GM12864 (cell line): ENCODE results near the gene EPS8.

Experiments used
- DNase-seq: peaks from one replicate; pipeline ENCODE4 v3.0.0-alpha.2; 2011; ENCODE audit warnings: low read depth
- H3K4me3 ChIP-seq: 2 replicates; pipeline ENCODE4 v1.5.1; 2011; ENCODE audit warnings: mild to moderate bottlenecking, low read depth, low read length, control low read depth
- TF ChIP-seq, protein P1 (sequence below): IDR thresholded peaks from 2 replicates; pipeline ENCODE4 v1.5.1; 2011; ENCODE audit warnings: low read depth, mild to moderate bottlenecking, moderate library complexity, low read length, control low read depth, inconsistent platforms; ENCODE audit errors: missing control alignments

Gene EPS8

DNA sequence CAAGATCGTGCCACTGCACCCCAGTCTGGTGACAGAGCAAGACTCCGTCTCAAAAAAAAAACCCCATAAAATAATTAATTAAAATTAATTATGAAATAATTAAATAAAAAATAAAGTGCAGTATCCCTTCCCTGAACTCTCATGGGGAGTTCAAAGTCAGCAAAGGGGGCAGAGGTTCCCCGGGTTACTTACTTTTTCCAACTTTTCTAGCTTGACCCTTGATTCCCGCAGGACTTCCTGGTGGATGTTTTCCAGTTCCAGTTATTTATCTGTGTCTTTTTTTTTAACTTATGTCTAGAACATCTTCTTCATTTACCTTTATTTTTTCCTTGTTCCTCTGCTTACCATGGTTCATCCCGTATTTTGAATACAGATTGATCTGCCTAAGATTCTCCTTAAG lies 197.4 kb downstream of the EPS8 start:
- TF ChIP-seq, protein P1, sequence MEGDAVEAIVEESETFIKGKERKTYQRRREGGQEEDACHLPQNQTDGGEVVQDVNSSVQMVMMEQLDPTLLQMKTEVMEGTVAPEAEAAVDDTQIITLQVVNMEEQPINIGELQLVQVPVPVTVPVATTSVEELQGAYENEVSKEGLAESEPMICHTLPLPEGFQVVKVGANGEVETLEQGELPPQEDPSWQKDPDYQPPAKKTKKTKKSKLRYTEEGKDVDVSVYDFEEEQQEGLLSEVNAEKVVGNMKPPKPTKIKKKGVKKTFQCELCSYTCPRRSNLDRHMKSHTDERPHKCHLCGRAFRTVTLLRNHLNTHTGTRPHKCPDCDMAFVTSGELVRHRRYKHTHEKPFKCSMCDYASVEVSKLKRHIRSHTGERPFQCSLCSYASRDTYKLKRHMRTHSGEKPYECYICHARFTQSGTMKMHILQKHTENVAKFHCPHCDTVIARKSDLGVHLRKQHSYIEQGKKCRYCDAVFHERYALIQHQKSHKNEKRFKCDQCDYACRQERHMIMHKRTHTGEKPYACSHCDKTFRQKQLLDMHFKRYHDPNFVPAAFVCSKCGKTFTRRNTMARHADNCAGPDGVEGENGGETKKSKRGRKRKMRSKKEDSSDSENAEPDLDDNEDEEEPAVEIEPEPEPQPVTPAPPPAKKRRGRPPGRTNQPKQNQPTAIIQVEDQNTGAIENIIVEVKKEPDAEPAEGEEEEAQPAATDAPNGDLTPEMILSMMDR: no peak
- no peak overlapping the region for H3K4me3 ChIP-seq

DNA sequence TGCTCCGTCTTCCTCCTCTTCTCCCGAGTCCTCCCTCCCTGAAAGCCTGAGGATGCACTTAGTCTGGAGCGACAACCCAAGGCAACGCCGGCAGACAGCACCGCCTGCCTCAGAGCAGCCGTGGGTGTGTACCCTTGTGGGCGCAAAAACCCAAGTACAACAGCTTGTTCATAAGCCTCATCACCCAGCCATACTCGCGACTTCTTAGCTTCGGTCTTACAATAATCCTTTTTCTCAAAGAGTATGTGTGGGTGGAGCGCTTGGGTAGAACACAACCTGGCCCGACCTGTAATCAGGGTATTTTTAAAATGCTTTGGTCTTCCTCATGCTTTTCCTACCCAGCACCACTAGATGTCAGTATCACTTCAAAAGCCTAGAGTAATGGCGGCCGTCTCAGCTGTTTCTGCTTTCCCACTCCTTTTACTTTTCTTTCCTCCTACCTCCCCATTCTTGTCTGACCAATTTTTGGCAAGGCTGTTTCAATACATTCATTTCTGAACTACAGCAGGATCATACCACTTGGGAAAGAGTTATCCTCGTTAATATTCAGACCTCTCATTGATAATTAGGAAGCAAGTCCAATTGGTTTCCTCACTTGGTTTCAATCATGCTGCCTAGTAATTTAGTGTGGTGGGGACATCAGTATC lies 198.9 kb downstream of the EPS8 start:
- peak; percentile 36 for DNase-seq
- H3K4me3 ChIP-seq: no peak overlapping the region
- TF ChIP-seq, protein P1: peak; percentile 88

More for the DNA sequence above, 197.4 kb downstream of the EPS8 start:
- no peak for DNase-seq

DNA sequence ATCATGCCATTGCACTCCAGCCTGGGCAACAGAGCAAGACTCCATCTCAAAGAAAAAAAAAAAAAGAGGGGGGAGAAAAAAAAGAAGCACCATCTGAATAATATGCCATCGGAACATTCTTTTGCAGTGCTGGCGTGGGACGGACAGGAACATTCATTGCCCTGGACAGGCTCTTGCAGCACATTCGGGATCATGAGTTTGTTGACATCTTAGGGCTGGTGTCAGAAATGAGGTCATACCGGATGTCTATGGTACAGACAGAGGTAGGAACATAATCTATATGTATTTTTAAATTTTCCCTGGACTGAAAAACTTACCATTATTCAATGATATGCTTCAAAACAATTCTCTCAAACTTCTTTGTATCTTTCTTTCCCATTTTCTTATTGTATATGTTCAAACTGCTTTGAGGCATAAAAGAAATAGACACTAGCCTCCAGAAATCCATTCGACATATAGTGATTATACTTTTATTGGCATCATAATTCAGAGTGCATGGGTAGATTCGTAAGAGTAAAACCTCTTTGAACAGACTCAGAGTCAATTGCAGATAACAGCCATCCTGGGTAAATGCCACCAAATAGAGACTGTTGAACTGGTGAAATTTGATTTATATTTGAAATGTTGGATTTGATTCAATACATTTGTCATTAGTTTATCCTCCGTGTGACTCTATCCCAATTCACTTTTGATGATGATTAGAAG lies 199.7 kb downstream of the EPS8 start:
- TF ChIP-seq, protein P1: no peak
- DNase-seq: no peak
- H3K4me3 ChIP-seq: no peak overlapping the region

DNA sequence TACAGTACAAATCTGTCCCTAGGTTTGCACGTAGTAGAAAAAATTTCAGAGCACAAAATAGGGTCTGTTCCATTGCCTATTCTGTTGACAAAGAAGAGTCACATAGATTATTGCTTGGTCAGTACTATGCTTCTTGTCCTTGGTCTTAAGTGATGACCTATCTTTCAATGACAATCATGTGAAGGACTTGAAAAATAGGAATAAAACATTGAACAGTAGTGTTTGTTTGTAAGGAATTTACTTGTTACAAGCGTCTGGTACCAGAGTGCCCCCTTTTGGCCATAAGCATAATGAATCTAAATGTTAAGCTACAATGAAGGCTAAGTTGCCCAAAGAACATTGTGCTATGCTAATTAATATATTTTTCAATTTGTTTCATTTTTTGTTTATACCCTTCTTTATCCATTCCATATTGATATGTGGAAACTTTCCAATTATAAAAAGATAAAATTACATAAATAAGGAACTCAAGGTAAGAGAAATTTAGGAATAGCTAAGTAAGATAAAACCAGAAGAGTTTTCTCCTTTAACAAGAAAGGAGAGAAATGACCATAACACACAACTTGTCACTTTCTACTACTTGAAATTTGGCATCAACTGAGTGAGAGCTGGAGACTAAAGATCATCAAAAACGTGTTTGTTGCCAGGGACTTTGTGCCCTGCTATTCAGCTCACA lies 204.7 kb downstream of the EPS8 start:
- H3K4me3 ChIP-seq: no peak overlapping the region
- peak; percentile 56 for DNase-seq
- TF ChIP-seq, protein P1: peak; percentile 56

DNA sequence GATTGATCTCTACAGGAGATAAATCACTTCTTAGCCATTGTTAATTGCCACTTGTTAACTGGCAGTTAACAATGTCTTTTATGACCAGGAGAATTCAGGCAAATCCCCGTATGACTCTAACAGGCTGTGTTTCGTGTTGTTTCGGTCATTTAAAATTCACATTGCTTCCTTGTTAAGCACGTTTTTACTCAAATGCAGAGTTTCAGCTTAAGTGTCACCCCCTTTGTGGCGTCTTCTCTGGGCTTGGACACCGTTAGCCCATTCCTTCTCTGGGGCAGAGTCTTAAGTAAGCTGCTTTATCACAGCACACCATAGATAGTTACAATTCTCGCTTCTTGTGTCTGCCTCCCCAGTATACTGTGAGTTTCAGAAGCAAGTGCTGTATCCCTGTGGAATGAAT lies 205.4 kb downstream of the EPS8 start:
- no peak for DNase-seq
- H3K4me3 ChIP-seq: no peak overlapping the region
- TF ChIP-seq, protein P1: no peak

DNA sequence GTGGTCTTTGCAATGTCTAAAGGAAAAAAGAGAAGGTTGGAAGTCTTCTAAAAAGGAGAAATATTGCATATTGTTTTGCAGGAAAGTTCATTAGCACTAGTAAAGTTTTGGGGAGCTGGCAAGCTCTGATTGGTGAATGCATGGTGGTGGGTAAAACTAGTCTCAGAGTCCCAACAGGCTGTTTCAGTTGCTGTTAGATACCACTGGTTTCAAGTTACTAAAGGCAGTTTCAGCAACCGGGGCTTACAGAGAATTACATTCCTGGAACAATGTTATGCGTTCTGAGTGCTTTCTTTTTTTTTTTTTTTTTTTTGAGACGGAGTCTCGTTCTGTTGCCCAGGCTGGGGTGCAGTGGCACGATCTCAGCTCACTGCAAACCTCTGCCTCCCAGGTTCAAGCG lies 208.2 kb downstream of the EPS8 start:
- DNase-seq: no peak
- H3K4me3 ChIP-seq: no peak overlapping the region
- TF ChIP-seq, protein P1: no peak

DNA sequence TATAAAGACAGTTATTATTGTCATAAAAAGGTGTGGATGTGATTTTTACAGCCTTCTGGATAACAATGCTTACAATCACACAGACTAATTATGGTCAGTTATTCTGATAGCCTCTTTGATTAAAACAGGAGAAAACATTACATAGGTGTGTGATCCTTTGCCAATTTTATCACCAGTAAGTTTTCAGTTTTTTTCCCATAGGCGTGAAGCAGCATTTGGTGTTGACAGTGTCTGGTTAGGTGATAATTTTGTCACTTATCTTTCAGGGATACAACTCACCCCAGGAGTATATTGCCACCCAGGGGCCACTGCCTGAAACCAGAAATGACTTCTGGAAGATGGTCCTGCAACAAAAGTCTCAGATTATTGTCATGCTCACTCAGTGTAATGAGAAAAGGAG lies 208.8 kb downstream of the EPS8 start:
- DNase-seq: no peak
- H3K4me3 ChIP-seq: no peak overlapping the region
- TF ChIP-seq, protein P1: peak; percentile 18
